Glutamatergic neuron (in vitro differentiated cells): Measurements from ENCODE around the gene CDC16. TPM values are rescaled to one million over a fixed set of nuclear protein-coding genes. Genes with fewer than 3 reads are reported as not detected.
A peak's percentile ranks its signal among the peaks of the same experiment; 100 is the strongest.

ENCODE experiments used
- DNase-seq: peaks from one replicate; pipeline ENCODE4 v3.0.0; 2022
- H3K27ac Mint-ChIP-seq: one replicate; pipeline ENCODE4 v1.8.0; 2020; ENCODE audit warnings: mild to moderate bottlenecking, mixed read lengths, inconsistent platforms; ENCODE audit not compliant: unreplicated experiment
- H3K27me3 Mint-ChIP-seq: one replicate; pipeline ENCODE4 v1.8.0; 2020; ENCODE audit warnings: mild to moderate bottlenecking, moderate library complexity, mixed read lengths, inconsistent platforms; ENCODE audit not compliant: unreplicated experiment
- H3K36me3 Mint-ChIP-seq: one replicate; pipeline ENCODE4 v1.8.0; 2020; ENCODE audit warnings: mild to moderate bottlenecking, mixed read lengths, inconsistent platforms; ENCODE audit not compliant: unreplicated experiment
- H3K4me1 Mint-ChIP-seq: one replicate; pipeline ENCODE4 v1.8.0; 2020; ENCODE audit warnings: mild to moderate bottlenecking, low read depth, mixed read lengths, inconsistent platforms; ENCODE audit not compliant: unreplicated experiment
- H3K4me3 Mint-ChIP-seq: one replicate; pipeline ENCODE4 v1.8.0; 2020; ENCODE audit warnings: mild to moderate bottlenecking, mixed read lengths, inconsistent platforms; ENCODE audit not compliant: unreplicated experiment
- H3K9me3 Mint-ChIP-seq: one replicate; pipeline ENCODE4 v1.8.0; 2020; ENCODE audit warnings: mild to moderate bottlenecking, moderate library complexity, mixed read lengths, inconsistent platforms; ENCODE audit not compliant: unreplicated experiment
- total RNA-seq: library from RNA; stranded (reverse); fragmentation: NEBNext Ultra II Directional; extraction: Animal tissue kit (Norgen Biotek cat#: 25700); gene quantifications from one replicate; pipeline ENCODE4 v1.2.1, GENCODE V29; 2021; ENCODE audit not compliant: unreplicated experiment
- TF ChIP-seq, protein P1 (sequence below): fragments of 200-600 bp; sonication (generic); IDR thresholded peaks from one replicate; pipeline ENCODE4 v1.5.0; 2021; ENCODE audit not compliant: partially characterized antibody, unreplicated experiment

The CDC16 gene
- total RNA-seq, 1 donor from 2014 or later = 85.1 TPM

GRCh38 chr13:114269281-114269770, 34.6 kb downstream of the CDC16 start:
- Mint-ChIP-seq H3K9me3 (peaks cover 1% of the 10 kb centered on the region), H3K4me3 (no peak overlapping the region), H3K4me1 (no peaks in the 10 kb centered on the region), H3K27me3 (peaks cover 2% of the 10 kb centered on the region), H3K27ac (no peak overlapping the region), H3K36me3 (peaks cover 14% of the 10 kb centered on the region)
- no peak for DNase-seq
- TF ChIP-seq, protein P1, sequence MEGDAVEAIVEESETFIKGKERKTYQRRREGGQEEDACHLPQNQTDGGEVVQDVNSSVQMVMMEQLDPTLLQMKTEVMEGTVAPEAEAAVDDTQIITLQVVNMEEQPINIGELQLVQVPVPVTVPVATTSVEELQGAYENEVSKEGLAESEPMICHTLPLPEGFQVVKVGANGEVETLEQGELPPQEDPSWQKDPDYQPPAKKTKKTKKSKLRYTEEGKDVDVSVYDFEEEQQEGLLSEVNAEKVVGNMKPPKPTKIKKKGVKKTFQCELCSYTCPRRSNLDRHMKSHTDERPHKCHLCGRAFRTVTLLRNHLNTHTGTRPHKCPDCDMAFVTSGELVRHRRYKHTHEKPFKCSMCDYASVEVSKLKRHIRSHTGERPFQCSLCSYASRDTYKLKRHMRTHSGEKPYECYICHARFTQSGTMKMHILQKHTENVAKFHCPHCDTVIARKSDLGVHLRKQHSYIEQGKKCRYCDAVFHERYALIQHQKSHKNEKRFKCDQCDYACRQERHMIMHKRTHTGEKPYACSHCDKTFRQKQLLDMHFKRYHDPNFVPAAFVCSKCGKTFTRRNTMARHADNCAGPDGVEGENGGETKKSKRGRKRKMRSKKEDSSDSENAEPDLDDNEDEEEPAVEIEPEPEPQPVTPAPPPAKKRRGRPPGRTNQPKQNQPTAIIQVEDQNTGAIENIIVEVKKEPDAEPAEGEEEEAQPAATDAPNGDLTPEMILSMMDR = no peak

GRCh38 chr13:114272977-114273376, 38.3 kb downstream of the CDC16 start:
- H3K4me3 Mint-ChIP-seq = no peak overlapping the region

DNA sequence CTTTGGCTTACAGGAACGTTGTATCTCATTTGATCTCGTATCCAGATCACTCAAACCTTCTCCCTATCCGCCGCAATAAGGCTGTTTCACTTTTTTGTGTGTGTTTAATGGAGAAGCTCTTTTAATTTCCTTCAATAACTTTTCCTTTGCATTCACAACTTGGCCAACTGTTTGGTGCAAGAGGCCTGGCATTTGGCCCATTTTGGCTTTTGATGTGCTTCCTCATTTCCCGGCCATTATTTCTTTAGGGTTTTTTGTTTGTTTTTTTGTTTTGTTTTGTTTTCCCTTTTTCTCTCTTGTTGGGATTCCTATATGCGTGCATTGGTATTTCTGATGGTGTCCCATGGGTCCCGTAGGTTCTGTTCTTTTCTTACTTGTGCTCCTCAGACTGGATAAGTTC, 40.6 kb downstream of the CDC16 start:
- H3K4me1 Mint-ChIP-seq = peaks cover 13% of the 10 kb centered on the region
- H3K36me3 Mint-ChIP-seq = peaks cover 10% of the 10 kb centered on the region
- H3K4me3 Mint-ChIP-seq = no peak overlapping the region
- peaks cover 4% of the 10 kb centered on the region for H3K9me3 Mint-ChIP-seq
- TF ChIP-seq, protein P1 = no peak
- no peak overlapping the region for H3K27ac Mint-ChIP-seq
- no peak for DNase-seq
- peaks cover 2% of the 10 kb centered on the region for H3K27me3 Mint-ChIP-seq

More at GRCh38 chr13:114272977-114273376, 38.3 kb downstream of the CDC16 start:
- no peak for DNase-seq
- Mint-ChIP-seq H3K36me3 (peaks cover 14% of the 10 kb centered on the region), H3K4me1 (no peaks in the 10 kb centered on the region), H3K27ac (no peak overlapping the region), H3K27me3 (peaks cover 2% of the 10 kb centered on the region), H3K9me3 (peaks cover 1% of the 10 kb centered on the region)
- TF ChIP-seq, protein P1 = no peak

DNA sequence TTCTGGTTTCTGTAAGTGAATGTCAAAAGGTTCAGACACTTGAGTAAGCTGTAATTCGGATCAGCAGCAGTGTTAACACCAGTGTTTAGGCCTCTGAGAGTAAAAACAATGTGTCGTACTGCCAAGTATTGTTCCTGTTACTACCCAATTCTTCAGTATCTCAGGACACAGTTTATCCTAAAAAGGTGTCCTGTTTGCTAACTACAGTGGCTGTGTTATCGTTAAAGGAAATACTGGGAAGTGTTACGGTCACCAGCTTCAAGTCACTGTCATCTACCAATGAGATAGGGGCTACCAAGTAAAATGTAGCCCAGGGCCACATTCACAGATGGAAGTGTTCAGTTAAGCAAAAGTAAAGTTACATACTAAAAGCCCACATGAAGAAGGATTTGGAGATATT, 44.4 kb downstream of the CDC16 start:
- peaks cover 23% of the 10 kb centered on the region for H3K4me1 Mint-ChIP-seq
- TF ChIP-seq, protein P1 = no peak
- no peaks in the 10 kb centered on the region for H3K36me3 Mint-ChIP-seq
- no peak overlapping the region for H3K27ac Mint-ChIP-seq
- H3K27me3 Mint-ChIP-seq = peaks cover 8% of the 10 kb centered on the region
- no peak for DNase-seq
- peaks cover 14% of the 10 kb centered on the region for H3K9me3 Mint-ChIP-seq
- no peak overlapping the region for H3K4me3 Mint-ChIP-seq

- Mint-ChIP-seq H3K4me1 (peaks cover 23% of the 10 kb centered on the region), H3K36me3 (no peaks in the 10 kb centered on the region), H3K9me3 (peaks cover 14% of the 10 kb centered on the region), H3K27ac (peak overlapping the region; percentile 93), H3K27me3 (peaks cover 8% of the 10 kb centered on the region), H3K4me3 (peak overlapping the region; percentile 98)
- DNase-seq = no peak
- TF ChIP-seq, protein P1 = no peak
Measured at GRCh38 chr13:114279758-114280355, 45.2 kb downstream of the CDC16 start.
